Islet of Langerhans (tissue), 1 donor: ENCODE results near the gene SSTR1.

Experiments
- FAIRE-seq: peaks from one replicate; lab custom pipeline; 2011; peaks lifted over from hg19 to GRCh38; lab: Jason Lieb, UNC

The SSTR1 gene

DNA sequence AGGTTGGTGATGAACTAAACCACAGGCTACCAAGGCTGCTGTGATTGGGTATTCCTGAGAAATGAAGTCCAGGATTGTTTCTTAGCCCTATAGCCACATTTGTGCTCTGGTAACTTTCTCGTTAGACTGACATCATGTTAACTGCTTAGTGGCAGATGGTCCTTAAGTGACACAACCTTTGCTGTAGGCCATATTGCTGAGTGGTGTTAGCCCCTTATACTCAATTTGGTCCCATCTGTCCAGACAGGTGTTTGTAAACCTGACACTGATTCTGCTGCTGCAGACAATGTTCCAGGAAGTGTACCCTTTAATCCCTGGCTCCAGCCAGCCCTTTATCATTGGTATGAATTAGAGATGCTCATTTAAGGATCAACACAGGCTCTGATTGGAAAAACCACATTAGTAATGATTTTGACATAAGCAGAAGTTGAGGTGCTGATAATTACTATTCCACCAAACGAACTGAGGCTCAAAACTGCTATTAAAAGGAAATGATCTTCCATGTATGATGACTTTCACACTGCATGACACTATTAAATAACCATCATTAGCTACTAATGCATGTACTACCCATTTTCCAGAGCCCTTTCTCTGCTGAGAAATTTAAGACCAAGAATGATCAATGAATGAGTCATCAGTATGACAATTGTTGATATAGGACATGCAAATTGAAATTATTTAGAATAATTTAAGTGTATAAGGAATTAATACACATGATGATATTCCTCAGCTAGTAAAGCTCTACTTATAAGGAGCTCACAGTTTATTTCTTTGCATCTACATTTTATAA is 3.6 kb upstream of the SSTR1 start:
- FAIRE-seq = no peak

DNA sequence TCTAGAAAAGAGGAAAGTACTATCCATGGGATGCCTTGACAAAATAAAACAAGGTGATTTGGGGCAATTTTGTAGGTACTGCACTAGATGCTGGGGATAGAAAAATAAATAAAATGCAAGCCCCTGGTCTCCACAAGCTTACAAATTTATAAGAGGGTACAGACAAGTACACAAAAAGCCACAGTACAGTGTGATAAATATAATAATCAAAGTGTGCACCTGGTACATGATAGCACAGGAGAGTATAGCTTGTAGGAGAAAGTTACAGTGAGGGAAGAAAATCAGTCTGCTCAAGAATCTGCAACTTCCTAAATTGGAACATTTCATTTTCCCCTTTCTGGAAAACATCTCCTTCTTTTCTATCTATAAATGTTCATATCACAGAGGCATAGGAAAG is 3.0 kb upstream of the SSTR1 start:
- FAIRE-seq = no peak

DNA sequence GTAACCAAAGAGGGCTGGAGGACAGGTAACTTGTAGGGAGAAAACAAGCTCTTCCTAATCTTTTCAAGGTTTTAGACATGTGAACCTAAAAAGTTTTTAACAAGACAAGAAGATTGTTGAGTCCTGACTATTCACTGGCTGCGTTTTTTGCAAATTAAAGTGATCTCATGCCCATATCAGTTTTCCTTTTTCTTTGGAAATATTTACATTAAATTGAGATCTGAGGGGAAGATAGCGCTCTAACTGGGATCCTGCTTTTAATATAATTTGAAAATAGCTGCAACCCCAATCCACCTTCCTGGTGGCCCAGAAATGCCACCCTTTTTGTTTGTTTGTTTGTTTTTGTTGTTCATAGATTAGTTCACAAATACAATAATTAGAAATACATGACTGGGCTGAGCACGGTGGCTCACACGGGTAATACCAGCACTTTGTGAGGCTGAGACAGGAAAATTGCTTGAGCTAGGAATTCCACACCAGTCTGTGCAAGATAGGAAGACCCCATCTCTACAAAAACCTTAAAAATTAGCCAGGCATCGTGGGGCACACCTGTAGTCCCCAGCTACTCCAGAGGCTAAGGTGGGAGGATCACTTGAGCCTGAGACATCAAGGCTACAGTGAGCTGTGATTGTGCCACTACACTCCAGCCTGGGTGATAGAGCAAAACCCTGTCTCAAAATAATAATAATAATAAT is 2.4 kb upstream of the SSTR1 start:
- FAIRE-seq = no peak

- no peak for FAIRE-seq
These were observed 1.6 kb upstream of the SSTR1 start for GRCh38 chr14:38205949-38206665.

DNA sequence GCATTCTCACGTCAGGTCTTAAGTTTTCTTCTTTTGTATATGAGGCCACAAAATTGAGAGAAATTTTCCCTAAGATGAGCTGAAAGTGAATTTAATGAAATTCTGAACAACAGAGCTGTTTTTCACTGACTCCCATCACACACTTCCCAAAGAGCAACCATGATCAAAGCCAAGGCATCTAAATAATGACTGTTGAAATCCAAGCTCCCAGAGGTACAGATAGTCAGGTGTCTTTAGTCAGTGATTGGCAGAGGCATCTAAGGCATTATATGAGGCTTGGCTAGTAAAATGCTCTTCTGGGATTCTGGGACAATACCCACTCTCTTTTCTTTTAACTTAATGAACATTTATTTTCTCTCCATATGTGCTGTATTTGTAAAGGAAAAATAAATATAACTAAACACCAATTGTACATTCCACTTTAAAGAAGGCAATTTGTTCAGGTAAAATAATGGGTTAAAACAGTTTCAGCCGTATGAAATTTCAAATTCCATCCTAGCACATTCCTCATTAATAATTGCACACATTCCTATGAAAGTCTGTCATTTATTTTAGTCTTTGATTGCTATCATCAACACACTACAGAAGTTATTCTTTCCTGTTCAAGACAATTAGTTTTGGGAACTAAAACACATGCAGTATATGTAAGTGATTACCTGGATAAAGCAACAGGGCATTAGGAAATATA is 871 bp upstream of the SSTR1 start:
- no peak for FAIRE-seq

- FAIRE-seq = no peak
These were observed 348 bp upstream of the SSTR1 start for GRCh38 chr14:38207377-38207735.

- no peak for FAIRE-seq
These were observed 1.2 kb downstream of the SSTR1 start for GRCh38 chr14:38208618-38209562.

- FAIRE-seq = no peak
These were observed 2.2 kb downstream of the SSTR1 start for GRCh38 chr14:38209572-38210557.

- FAIRE-seq = no peak
These were observed 3.0 kb downstream of the SSTR1 start for GRCh38 chr14:38210587-38211216.

DNA sequence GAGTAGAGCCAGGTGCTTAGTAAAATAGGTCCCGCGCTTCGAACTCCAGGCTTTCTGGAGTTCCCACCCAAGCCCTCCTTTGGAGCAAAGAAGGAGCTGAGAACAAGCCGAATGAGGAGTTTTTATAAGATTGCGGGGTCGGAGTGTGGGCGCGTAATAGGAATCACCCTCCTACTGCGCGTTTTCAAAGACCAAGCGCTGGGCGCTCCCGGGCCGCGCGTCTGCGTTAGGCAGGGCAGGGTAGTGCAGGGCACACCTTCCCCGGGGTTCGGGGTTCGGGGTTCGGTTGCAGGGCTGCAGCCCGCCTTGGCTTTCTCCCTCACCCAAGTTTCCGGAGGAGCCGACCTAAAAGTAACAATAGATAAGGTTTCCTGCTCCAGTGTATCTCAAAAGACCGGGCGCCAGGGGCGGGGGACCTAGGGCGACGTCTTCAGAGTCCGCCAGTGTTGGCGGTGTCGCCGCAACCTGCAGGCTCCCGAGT is 3.6 kb downstream of the SSTR1 start:
- FAIRE-seq = no peak

DNA sequence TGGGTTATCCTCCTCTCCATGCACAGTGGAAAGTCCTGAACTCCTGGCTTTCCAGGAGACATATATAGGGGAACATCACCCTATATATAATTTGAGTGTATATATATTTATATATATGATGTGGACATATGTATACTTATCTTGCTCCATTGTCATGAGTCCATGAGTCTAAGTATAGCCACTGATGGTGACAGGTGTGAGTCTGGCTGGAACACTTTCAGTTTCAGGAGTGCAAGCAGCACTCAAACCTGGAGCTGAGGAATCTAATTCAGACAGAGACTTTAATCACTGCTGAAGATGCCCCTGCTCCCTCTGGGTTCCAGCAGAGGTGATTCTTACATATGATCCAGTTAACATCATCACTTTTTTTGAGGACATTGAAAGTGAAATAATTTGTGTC is 4.4 kb downstream of the SSTR1 start:
- FAIRE-seq = no peak

- FAIRE-seq = no peak
These were observed 5.3 kb downstream of the SSTR1 start for GRCh38 chr14:38213001-38213400.

GRCh38 chr14:38217553-38217952 is 9.8 kb downstream of the SSTR1 start:
- no peak for FAIRE-seq

DNA sequence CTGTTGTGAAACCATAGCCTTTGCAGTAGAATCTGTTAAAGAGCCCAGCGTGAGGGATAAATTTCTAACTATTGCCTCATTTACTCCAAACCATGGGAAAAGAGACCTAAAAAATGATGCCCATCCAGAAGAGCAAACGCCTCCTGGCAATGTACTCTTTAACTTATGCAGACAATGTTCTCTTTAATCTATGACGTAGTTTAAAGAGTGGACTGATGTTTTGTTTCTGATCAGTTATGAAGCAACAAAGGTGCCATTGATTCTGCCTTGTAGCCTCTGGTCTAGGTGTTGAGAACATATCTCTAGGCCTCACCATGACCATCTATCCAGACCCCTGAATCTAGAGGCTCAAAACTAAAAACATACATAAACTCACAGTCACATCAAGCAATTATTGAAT is 13.4 kb downstream of the SSTR1 start:
- no peak for FAIRE-seq

- no peak for FAIRE-seq
These were observed 16.6 kb downstream of the SSTR1 start for GRCh38 chr14:38224338-38224737.

- no peak for FAIRE-seq
These were observed 18.2 kb downstream of the SSTR1 start for GRCh38 chr14:38225946-38226345.

GRCh38 chr14:38226366-38226765 is 18.7 kb downstream of the SSTR1 start:
- no peak for FAIRE-seq

- no peak for FAIRE-seq
These were observed 25.5 kb downstream of the SSTR1 start for GRCh38 chr14:38233218-38233617.

GRCh38 chr14:38238332-38238731 is 30.6 kb downstream of the SSTR1 start:
- no peak for FAIRE-seq

- no peak for FAIRE-seq
These were observed 31.2 kb downstream of the SSTR1 start for GRCh38 chr14:38238878-38239277.
